ENCODE measurements around the gene GPR55.

GPR55 gene

GRCh38 chr2:230877116-230877758 is 47.8 kb downstream of the GPR55 start:
- H3K9me2 ChIP-seq (ENCODE audit: low read depth, low read length) = no peaks in the 10 kb centered on the region
- H3K79me2 ChIP-seq (ENCODE audit: insufficient read depth, low read length) = no peaks in the 10 kb centered on the region
- H3K27ac ChIP-seq (ENCODE audit: low read depth, low read length, poor library complexity, severe bottlenecking) = peak overlapping the region; percentile 28
- no peaks in the 10 kb centered on the region for H3F3A ChIP-seq (ENCODE audit: insufficient read depth, low read length)
- H3K4me3 ChIP-seq (ENCODE audit: low read depth, low read length, poor library complexity, severe bottlenecking) = peak overlapping the region; percentile 24
- H3K4me2 ChIP-seq (ENCODE audit: low read length) = peak overlapping the region; percentile 45; the same call in 1 of the 2 replicates
- TF ChIP-seq, protein P1, sequence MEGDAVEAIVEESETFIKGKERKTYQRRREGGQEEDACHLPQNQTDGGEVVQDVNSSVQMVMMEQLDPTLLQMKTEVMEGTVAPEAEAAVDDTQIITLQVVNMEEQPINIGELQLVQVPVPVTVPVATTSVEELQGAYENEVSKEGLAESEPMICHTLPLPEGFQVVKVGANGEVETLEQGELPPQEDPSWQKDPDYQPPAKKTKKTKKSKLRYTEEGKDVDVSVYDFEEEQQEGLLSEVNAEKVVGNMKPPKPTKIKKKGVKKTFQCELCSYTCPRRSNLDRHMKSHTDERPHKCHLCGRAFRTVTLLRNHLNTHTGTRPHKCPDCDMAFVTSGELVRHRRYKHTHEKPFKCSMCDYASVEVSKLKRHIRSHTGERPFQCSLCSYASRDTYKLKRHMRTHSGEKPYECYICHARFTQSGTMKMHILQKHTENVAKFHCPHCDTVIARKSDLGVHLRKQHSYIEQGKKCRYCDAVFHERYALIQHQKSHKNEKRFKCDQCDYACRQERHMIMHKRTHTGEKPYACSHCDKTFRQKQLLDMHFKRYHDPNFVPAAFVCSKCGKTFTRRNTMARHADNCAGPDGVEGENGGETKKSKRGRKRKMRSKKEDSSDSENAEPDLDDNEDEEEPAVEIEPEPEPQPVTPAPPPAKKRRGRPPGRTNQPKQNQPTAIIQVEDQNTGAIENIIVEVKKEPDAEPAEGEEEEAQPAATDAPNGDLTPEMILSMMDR (IDR thresholded peaks at IDR 0.05; ENCODE audit: low read length) = no peak
- TF ChIP-seq EZH2 (IDR thresholded peaks at IDR 0.05; ENCODE audit: borderline replicate concordance, low read length) = no peak
- H3K9ac ChIP-seq (ENCODE audit: low read length) = peak overlapping the region; percentile 16; the same call in 1 of the 2 replicates
- H3K9me3 ChIP-seq (ENCODE audit: low read length) = no peaks in the 10 kb centered on the region
- no peaks in the 10 kb centered on the region for H4K20me1 ChIP-seq (ENCODE audit: insufficient read depth, low read length)
- no peaks in the 10 kb centered on the region for H3K36me3 ChIP-seq (ENCODE audit: insufficient read depth, low read length)
- no peaks in the 10 kb centered on the region; the same call in 1 of the 2 replicates for H3K27me3 ChIP-seq (ENCODE audit: insufficient read depth, low read length)
- H3K4me1 ChIP-seq (ENCODE audit: insufficient read depth, low read length, severe bottlenecking) = peaks cover 22% of the 10 kb centered on the region
- H2AFZ ChIP-seq (ENCODE audit: low read length) = no peak overlapping the region

DNA sequence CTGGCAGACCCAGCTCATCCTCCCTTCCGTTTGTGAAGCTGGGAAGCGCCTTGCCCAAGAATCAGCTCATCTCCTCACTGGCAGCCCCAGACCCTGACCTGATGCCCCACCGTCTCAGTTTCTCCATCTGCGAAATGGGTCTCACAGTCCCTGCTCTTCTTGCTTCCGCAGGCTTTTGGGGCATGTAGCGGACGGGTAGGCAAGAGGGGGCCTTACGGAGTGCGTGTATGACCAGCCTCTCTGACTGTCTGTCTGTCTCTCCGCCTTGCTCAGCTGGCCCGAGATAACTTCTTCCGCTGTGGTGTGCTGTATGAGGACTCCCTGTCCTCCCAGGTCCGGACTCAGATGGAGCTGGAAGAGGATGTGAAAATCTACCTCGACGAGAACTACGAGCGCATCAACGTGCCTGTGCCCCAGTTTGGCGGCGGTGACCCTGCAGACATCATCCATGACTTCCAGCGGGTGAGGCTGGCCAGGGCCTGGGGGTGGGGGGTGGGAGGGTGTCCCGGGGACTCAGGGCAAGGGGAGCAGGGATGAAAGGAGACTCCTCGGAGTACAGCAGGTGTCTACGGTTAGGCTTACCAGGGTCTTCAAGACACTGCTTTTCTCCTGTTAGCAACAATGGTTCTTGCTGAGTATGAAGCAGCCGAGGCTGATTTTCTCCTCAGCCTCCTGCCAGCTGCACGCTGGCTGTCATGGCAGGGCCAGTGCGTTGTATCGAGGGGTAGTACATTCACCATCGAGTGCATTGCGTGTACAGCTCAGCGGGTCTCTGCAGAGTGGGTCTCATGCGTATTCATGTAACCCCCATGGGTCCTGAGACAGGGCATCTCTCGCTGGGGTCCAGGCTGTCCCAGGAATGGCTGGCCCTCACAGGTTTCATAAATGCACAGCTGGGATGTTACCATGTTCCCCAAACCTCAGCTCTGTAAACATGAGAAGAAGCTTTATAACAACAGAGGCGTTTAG is 49.4 kb downstream of the GPR55 start:
- no peaks in the 10 kb centered on the region for H3F3A ChIP-seq (ENCODE audit: insufficient read depth, low read length)
- no peaks in the 10 kb centered on the region for H3K9me2 ChIP-seq (ENCODE audit: low read depth, low read length)
- no peak overlapping the region for H3K4me2 ChIP-seq (ENCODE audit: low read length)
- no peaks in the 10 kb centered on the region for H3K36me3 ChIP-seq (ENCODE audit: insufficient read depth, low read length)
- H3K9ac ChIP-seq (ENCODE audit: low read length) = no peak overlapping the region
- no peak overlapping the region for H3K4me3 ChIP-seq (ENCODE audit: low read depth, low read length, poor library complexity, severe bottlenecking)
- H3K27ac ChIP-seq (ENCODE audit: low read depth, low read length, poor library complexity, severe bottlenecking) = no peak overlapping the region
- H4K20me1 ChIP-seq (ENCODE audit: insufficient read depth, low read length) = no peaks in the 10 kb centered on the region
- no peak overlapping the region for H2AFZ ChIP-seq (ENCODE audit: low read length)
- TF ChIP-seq, protein P1 (IDR thresholded peaks at IDR 0.05; ENCODE audit: low read length) = no peak
- no peak for TF ChIP-seq EZH2 (IDR thresholded peaks at IDR 0.05; ENCODE audit: borderline replicate concordance, low read length)
- no peaks in the 10 kb centered on the region for H3K79me2 ChIP-seq (ENCODE audit: insufficient read depth, low read length)
- no peaks in the 10 kb centered on the region for H3K9me3 ChIP-seq (ENCODE audit: low read length)
- peaks cover 22% of the 10 kb centered on the region for H3K4me1 ChIP-seq (ENCODE audit: insufficient read depth, low read length, severe bottlenecking)
- no peaks in the 10 kb centered on the region for H3K27me3 ChIP-seq (ENCODE audit: insufficient read depth, low read length)

GRCh38 chr2:230874876-230875275 is 50.2 kb downstream of the GPR55 start:
- Histone ChIP-seq H3K9me2 (ENCODE audit: low read depth, low read length) (no peaks in the 10 kb centered on the region), H3K4me3 (ENCODE audit: low read depth, low read length, poor library complexity, severe bottlenecking) (no peak overlapping the region), H3K36me3 (ENCODE audit: insufficient read depth, low read length) (no peaks in the 10 kb centered on the region), H3K79me2 (ENCODE audit: insufficient read depth, low read length) (no peaks in the 10 kb centered on the region), H3F3A (ENCODE audit: insufficient read depth, low read length) (no peaks in the 10 kb centered on the region), H3K4me2 (ENCODE audit: low read length) (no peak overlapping the region), H3K9ac (ENCODE audit: low read length) (no peak overlapping the region), H2AFZ (ENCODE audit: low read length) (no peak overlapping the region), H3K4me1 (ENCODE audit: insufficient read depth, low read length, severe bottlenecking) (peaks cover 22% of the 10 kb centered on the region), H3K27ac (ENCODE audit: low read depth, low read length, poor library complexity, severe bottlenecking) (no peak overlapping the region), H3K9me3 (ENCODE audit: low read length) (no peaks in the 10 kb centered on the region), H4K20me1 (ENCODE audit: insufficient read depth, low read length) (no peaks in the 10 kb centered on the region), H3K27me3 (ENCODE audit: insufficient read depth, low read length) (no peaks in the 10 kb centered on the region)
- TF ChIP-seq EZH2 (IDR thresholded peaks at IDR 0.05; ENCODE audit: borderline replicate concordance, low read length) = no peak
- TF ChIP-seq, protein P1 (IDR thresholded peaks at IDR 0.05; ENCODE audit: low read length) = no peak
